ENCODE results near the gene BMERB1.

DNA sequence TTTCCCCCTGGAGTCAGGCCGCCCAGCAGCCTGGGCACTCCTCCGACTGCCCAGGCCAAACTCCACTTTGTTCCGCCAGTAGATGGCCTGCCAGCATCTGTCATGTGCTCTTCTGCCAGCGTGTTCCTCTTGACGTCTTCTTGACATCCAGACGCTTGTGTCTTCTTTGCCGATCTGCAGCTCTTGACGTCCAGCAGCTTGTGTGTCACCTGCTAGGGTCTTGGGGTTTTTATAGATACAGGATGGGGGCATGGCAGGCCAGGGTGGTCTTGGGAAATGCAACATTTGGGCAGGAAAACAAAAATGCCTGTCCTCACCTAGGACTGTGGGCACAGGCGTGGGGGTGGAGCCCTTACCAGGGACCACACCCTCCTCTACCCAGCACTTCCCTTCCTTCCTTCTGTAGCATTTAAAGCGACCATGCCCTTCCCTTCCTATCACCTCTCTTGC, 88.7 kb downstream of the BMERB1 start:
- TF ChIP-seq GATA3 (IDR thresholded peaks at IDR 0.05; ENCODE audit: low read depth, low read length) (no peak), GATA2 (IDR thresholded peaks at IDR 0.05; ENCODE audit: low read depth, low read length) (no peak)

All from SH-SY5Y (cell line).